AG09309 (cell line): ENCODE data around the gene CMIP.

Source experiments
- DNase-seq: peaks from one replicate; pipeline ENCODE4 v3.0.0-alpha.2; 2010; ENCODE audit warnings: low read depth
- H3K4me3 ChIP-seq: 2 replicates; pipeline ENCODE4 v1.5.1; 2011; ENCODE audit warnings: mild to moderate bottlenecking, low read depth, low read length, moderate library complexity; ENCODE audit not compliant: control insufficient read depth
- TF ChIP-seq, protein P1 (sequence below): IDR thresholded peaks from 2 replicates; pipeline ENCODE4 v1.5.1; 2011; ENCODE audit warnings: mild to moderate bottlenecking, low read depth, low read length, inconsistent platforms; ENCODE audit not compliant: insufficient read depth, control insufficient read depth; ENCODE audit errors: missing control alignments

CMIP gene

DNA sequence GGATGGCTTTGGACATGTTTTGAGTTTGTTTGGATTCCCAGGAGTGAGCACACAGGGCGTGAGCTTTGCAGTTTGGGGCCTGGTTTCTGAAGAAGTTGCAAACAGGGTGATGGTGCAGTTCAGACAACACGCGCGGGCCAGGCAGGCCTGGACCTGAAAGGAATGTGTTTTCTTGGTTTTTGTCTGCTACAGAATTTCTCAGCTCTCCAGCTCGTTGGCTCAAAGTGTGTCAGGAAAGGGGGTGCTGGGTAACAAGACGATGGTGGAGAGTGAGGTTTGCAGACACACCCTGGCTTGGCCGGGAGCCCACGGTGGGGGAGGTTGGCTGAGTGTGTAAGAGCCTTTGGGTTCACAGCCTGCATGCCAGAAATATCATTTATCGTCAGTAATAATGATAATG is 82.3 kb downstream of the CMIP start:
- TF ChIP-seq, protein P1, sequence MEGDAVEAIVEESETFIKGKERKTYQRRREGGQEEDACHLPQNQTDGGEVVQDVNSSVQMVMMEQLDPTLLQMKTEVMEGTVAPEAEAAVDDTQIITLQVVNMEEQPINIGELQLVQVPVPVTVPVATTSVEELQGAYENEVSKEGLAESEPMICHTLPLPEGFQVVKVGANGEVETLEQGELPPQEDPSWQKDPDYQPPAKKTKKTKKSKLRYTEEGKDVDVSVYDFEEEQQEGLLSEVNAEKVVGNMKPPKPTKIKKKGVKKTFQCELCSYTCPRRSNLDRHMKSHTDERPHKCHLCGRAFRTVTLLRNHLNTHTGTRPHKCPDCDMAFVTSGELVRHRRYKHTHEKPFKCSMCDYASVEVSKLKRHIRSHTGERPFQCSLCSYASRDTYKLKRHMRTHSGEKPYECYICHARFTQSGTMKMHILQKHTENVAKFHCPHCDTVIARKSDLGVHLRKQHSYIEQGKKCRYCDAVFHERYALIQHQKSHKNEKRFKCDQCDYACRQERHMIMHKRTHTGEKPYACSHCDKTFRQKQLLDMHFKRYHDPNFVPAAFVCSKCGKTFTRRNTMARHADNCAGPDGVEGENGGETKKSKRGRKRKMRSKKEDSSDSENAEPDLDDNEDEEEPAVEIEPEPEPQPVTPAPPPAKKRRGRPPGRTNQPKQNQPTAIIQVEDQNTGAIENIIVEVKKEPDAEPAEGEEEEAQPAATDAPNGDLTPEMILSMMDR, result no peak
- H3K4me3 ChIP-seq, result no peak overlapping the region
- no peak for DNase-seq

DNA sequence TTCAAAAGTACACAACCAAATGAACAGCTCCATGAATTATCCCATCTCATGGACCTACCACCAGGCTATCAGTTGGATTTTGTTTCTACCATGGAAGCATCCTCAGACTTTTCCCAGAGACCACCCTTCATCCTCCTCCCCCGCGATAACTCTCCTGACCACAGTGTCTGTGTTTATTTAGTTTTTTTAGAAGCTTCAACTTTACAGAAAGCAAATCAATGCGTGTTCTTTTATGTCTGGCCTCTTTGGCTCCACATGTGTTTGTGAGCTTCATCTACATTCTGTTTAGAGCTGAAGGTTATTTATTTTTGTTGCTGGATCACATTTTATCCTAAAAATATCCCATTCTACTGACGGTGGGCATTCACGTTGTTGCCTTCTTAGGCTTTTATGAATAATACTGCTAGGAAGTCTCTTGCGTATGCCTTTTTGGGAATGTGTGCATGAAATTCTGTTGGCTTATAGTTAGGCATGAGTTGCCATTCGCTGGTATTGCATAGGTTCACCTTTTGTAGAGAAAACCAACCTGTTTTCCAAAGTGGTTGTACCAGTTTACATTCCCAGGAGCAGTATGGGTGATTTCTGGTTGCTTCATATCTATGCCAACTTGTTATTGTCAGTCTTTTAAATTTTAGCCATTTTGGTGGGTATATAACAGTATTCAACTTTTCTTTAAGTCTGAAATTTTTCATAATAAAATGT is 83.0 kb downstream of the CMIP start:
- TF ChIP-seq, protein P1, result no peak
- no peak for DNase-seq
- no peak overlapping the region for H3K4me3 ChIP-seq

DNA sequence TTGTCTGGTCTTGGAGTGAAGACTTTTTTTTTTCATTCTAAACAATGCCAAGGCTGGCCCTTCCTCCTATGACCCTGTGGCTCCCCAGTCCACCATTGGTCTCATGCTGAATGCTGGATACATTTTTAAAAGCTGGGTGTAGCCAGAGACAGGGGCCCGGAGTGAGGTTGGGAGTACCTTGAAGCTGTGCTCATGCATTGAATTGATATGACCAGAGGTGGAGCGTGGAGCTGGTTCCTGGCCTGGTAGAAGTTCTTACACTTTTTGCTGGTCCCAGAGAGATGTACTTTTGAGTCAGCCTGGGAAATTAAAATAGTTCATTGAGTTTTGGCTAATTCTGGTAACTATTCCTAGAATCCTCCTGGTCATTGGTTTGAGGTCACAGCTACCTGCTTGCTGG is 83.6 kb downstream of the CMIP start:
- TF ChIP-seq, protein P1, result no peak

DNA sequence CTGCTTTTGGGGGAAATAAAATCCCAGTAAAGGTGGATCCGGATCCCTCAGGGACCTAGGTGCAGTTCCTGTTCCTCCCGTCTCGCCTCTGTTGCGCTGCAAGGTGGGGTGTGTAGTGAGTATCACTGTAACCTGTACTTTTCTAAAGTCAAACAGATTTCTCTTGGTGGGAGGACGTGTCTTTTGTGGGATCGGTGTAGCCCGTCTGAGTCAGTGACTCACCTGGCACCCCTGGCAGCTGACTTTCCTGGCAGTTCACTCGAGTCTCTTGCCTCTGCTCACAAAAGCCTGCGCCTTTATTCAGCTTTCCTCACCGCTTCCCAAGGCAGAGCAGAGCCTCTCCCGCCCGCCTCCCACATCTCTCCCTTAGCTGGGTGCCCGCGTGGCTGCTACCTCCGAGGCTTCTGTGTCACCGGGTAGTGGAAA is 85.7 kb downstream of the CMIP start:
- TF ChIP-seq, protein P1, result no peak
- no peak overlapping the region for H3K4me3 ChIP-seq
- no peak for DNase-seq

More for the DNA sequence above, 83.6 kb downstream of the CMIP start:
- no peak for DNase-seq
- H3K4me3 ChIP-seq, result no peak overlapping the region

DNA sequence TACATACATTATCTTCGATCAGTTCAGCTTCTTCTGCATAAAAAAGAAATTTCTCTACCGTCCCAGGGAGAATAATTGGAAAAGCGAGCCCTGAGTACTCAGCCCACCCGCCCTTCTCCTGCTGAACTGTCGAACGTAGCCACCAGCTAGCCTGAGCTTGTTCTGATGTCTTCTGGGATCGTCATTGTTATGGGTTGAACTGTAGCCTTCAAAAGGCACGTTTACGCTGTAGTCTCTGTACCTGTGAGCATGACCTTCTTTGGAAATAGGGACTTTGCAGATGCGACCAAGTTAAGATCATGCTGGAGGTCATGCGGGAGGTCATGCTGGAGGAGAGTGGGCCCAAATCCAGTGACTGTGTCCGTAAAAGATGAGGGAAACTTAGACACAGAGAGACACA is 86.2 kb downstream of the CMIP start:
- TF ChIP-seq, protein P1, result no peak
- no peak for DNase-seq
- H3K4me3 ChIP-seq, result no peak overlapping the region

DNA sequence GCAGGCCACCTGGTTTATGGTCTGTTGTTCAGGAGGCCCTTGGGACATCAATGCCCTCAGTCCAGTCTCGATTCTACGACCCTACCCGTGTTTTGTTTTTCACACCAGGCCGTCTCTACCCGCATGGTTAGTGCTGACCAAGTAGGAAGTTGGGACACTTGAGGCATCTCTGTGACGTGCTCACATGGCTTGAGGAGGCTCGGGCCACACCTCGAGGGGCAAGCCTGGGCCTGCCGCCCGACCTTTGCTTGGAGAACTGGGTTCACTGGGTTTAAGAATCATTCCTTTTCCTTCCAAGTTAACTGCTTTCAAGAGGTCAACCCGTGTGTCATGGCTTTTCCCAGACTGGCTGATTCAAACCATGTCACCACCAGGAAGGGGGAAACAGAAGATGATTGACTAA is 86.8 kb downstream of the CMIP start:
- H3K4me3 ChIP-seq, result no peak overlapping the region
- no peak for DNase-seq
- TF ChIP-seq, protein P1, result no peak

DNA sequence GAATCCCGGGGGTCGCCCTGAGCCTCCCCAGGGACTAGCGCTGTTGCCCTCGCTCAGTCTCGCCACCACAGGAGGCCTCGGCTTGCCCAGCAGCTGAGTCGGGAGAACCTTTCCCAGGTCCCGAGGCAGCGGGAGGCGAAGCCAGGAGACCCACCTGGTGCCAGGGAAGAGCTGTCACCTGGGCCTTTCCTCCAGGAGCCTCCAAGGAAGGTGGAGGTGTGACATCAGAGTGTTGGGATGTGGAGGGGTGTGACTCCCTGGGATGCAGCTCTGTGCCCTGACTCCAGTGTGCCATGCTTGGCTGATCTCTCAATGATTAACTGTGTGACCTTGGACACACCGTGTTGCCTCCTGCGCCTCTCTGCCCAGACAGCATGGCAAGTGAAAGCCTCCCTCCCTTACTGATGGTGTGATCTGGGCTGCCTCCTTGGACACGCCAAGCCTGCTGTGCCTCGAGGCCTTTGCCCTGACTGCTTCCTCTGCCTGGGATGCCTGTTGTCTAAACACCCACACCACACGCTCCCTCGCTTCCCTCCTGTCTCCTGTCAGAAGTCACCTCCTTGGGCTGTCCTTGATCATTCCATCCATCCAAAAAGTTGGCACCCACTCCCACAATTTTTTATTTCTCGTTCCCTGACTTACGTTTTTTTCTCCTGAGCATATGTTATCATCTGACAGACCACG is 88.0 kb downstream of the CMIP start:
- TF ChIP-seq, protein P1, result no peak
- no peak overlapping the region for H3K4me3 ChIP-seq
- DNase-seq, result no peak
